IMR-90 (cell line): ENCODE measurements around the gene KRTAP4-1. TPM values are rescaled to one million over a fixed set of nuclear protein-coding genes. Genes with fewer than 3 reads are reported as not detected.
"Not testable (repeated sequence)": the region's sequence is repeated elsewhere in the genome, so short reads cannot be mapped to it uniquely, and the experiment has no call there.

Experiments used
- ATAC-seq: fragments of 200-7000 bp; cut with Tn5 transposase; 2 replicates; pipeline ENCODE4 v1.9.1; 2020; ENCODE audit warnings: low read depth, mild to moderate bottlenecking, moderate library complexity
- BruUV-seq: library from RNA; stranded (reverse); fragments of 400-500 nt; replicated peaks from 2 replicates; lab custom pipeline; 2021; lab: Mats Ljungman, UMichigan
- CTCF ChIA-PET: fragments of 300-600 bp; formaldehyde crosslinking; extraction: SDS; loops from one replicate; lab custom pipeline; 2021; ENCODE audit warnings: antibody characterized with exemption; lab: Yijun Ruan, JAX
- POLR2A ChIA-PET: fragments of 300-600 bp; sonication (Branson Sonifier 250); formaldehyde crosslinking; loops from one replicate; lab custom pipeline; 2022; ENCODE audit warnings: antibody characterized with exemption; ENCODE audit not compliant: unreplicated experiment; lab: Charles Lee
- DNase-seq: peaks from one replicate; pipeline ENCODE4 v3.0.0; 2013
- H2AFZ ChIP-seq: replicated peaks from 2 replicates; pipeline ENCODE3; 2013; ENCODE audit warnings: low read length, mild to moderate bottlenecking; ENCODE audit not compliant: poor library complexity
- H2AK5ac ChIP-seq: 2 replicates; pipeline ENCODE4 v1.6.1; 2013; ENCODE audit warnings: low read depth, low read length, inconsistent platforms
- H2AK9ac ChIP-seq: replicated peaks from 2 replicates; pipeline ENCODE3; 2013; ENCODE audit warnings: mild to moderate bottlenecking, low read depth, low read length, moderate library complexity; ENCODE audit not compliant: poor library complexity
- H2BK120ac ChIP-seq: 2 replicates; pipeline ENCODE4 v1.6.1; 2013; ENCODE audit warnings: low read depth, low read length, inconsistent platforms
- H2BK15ac ChIP-seq: 3 replicates; pipeline ENCODE4 v1.6.1; 2013; ENCODE audit warnings: low read depth, low read length, inconsistent platforms
- H2BK20ac ChIP-seq: 2 replicates; pipeline ENCODE4 v1.6.1; 2013; ENCODE audit warnings: low read depth, mild to moderate bottlenecking, inconsistent platforms, low read length, moderate library complexity
- H2BK5ac ChIP-seq: 2 replicates; pipeline ENCODE4 v1.6.1; 2013; ENCODE audit warnings: mild to moderate bottlenecking, low read depth, low read length, inconsistent platforms; ENCODE audit not compliant: poor library complexity, severe bottlenecking
- H3K14ac ChIP-seq: replicated peaks from 2 replicates; pipeline ENCODE4 v1.6.1; 2013; ENCODE audit warnings: low read depth, low read length, inconsistent platforms
- H3K18ac ChIP-seq: 2 replicates; pipeline ENCODE4 v1.6.1; 2013; ENCODE audit warnings: low read depth, low read length, control low read depth
- H3K23ac ChIP-seq: 2 replicates; pipeline ENCODE4 v1.6.1; 2013; ENCODE audit warnings: low read depth, low read length, inconsistent platforms
- H3K27ac ChIP-seq: 2 replicates; pipeline ENCODE4 v1.5.1; 2013; ENCODE audit warnings: mild to moderate bottlenecking, control low read depth, low read length; ENCODE audit not compliant: insufficient read depth
- H3K27me3 ChIP-seq: 2 replicates; pipeline ENCODE4 v1.6.1; 2013; ENCODE audit warnings: low read length; ENCODE audit not compliant: control insufficient read depth, insufficient read depth
- H3K36me3 ChIP-seq: 2 replicates; pipeline ENCODE4 v1.6.1; 2013; ENCODE audit warnings: low read length, mixed read lengths; ENCODE audit not compliant: control insufficient read depth, insufficient read depth
- H3K4ac ChIP-seq: 2 replicates; pipeline ENCODE4 v1.6.1; 2013; ENCODE audit warnings: low read depth, low read length, inconsistent platforms
- H3K4me1 ChIP-seq: 2 replicates; pipeline ENCODE4 v1.6.1; 2013; ENCODE audit warnings: low read length, mixed read lengths; ENCODE audit not compliant: control insufficient read depth, insufficient read depth
- H3K4me2 ChIP-seq: 2 replicates; pipeline ENCODE4 v1.6.1; 2013; ENCODE audit warnings: low read depth, mild to moderate bottlenecking, control low read depth, low read length, moderate library complexity
- H3K4me3 ChIP-seq: 2 replicates; pipeline ENCODE4 v1.5.1; 2013; ENCODE audit warnings: low read depth, mild to moderate bottlenecking, control low read depth, low read length, moderate library complexity; ENCODE audit not compliant: insufficient read depth
- H3K56ac ChIP-seq: 2 replicates; pipeline ENCODE4 v1.6.1; 2013; ENCODE audit warnings: low read length, inconsistent platforms; ENCODE audit not compliant: insufficient read depth; ENCODE audit errors: extremely low read depth
- H3K79me1 ChIP-seq, 2 experiments: 2 replicates each; pipeline ENCODE4 v1.6.1; 2013; ENCODE audit warnings: low read length in 2 of 2, inconsistent platforms in 1 of 2, low read depth in 1 of 2
- H3K9ac ChIP-seq: 2 replicates; pipeline ENCODE4 v1.6.1; 2013; ENCODE audit warnings: low read depth, low read length, control low read depth
- H3K9me1 ChIP-seq: 2 replicates; pipeline ENCODE4 v1.6.1; 2013; ENCODE audit warnings: low read length, inconsistent platforms; ENCODE audit not compliant: insufficient read depth
- H3K9me3 ChIP-seq: 2 replicates; pipeline ENCODE4 v1.6.1; 2013; ENCODE audit warnings: low read length; ENCODE audit not compliant: control insufficient read depth, insufficient read depth
- H4K20me1 ChIP-seq: 2 replicates; pipeline ENCODE4 v1.6.1; 2013; ENCODE audit warnings: low read length, inconsistent platforms; ENCODE audit not compliant: insufficient read depth
- H4K5ac ChIP-seq: 2 replicates; pipeline ENCODE4 v1.6.1; 2013; ENCODE audit warnings: mild to moderate bottlenecking, low read depth, low read length, control low read depth
- H4K8ac ChIP-seq, 2 experiments: 2 replicates each; pipeline ENCODE4 v1.6.1; 2013; ENCODE audit warnings: low read depth in 2 of 2, low read length in 2 of 2, control low read depth in 1 of 2, inconsistent platforms in 1 of 2
- H4K91ac ChIP-seq: 2 replicates; pipeline ENCODE4 v1.6.1; 2013; ENCODE audit warnings: low read depth, low read length, inconsistent platforms; ENCODE audit not compliant: insufficient read depth
- CHD1 ChIP-seq: IDR thresholded peaks from 2 replicates; pipeline ENCODE4 v1.6.1; 2012; ENCODE audit warnings: low read depth, low read length, improper control_type of control experiment
- CTCF ChIP-seq: conservative IDR thresholded peaks from 2 replicates; pipeline ENCODE4 v1.5.1; 2012; ENCODE audit warnings: mild to moderate bottlenecking, low read depth, low read length, improper control_type of control experiment
- WGBS, 2 experiments: methylation state at CpG; one replicate each; pipeline versions ENCODE4 v1.1.5 to v1.1.7; 2013; ENCODE audit warnings: missing lambda C conversion rate in 2 of 2; ENCODE audit not compliant: insufficient read length in 1 of 2; ENCODE audit errors: extremely low coverage in 2 of 2; 5-methylcytosine and 5-hydroxymethylcytosine counted together
- dilution Hi-C: fragments of 300-500 bp; cut with HindIII; formaldehyde crosslinking; loops from one replicate; pipeline ENCODE4 v1.14.3; 2018; ENCODE audit warnings: low sequenced_read_pairs; ENCODE audit not compliant: unreplicated experiment
- in situ Hi-C: fragments of 300-500 bp; cut with MboI; formaldehyde crosslinking; loops from 3 replicates; pipeline ENCODE4 v1.14.3; 2019; ENCODE audit warnings: low sequenced_read_pairs, inconsistent platforms, mixed read lengths
- intact Hi-C: fragments of 100-400 bp; cut with micrococcal nuclease; formaldehyde crosslinking; loops from 2 replicates; pipeline ENCODE4 v1.10.0; 2022
- polyA plus RNA-seq, 3 experiments: library from polyadenylated mRNA; depleted of rRNA; stranded (reverse); fragments of >200 nt; gene quantifications; 2 replicates each; pipeline ENCODE4 v1.2.3, GENCODE V29; 2012; ENCODE audit warnings: low replicate concordance in 1 of 3
- total RNA-seq: library from RNA; depleted of rRNA; stranded (reverse); fragments of >200 nt; gene quantifications from 2 replicates; pipeline ENCODE4 v1.2.3, GENCODE V29; 2012

Gene KRTAP4-1
- total and polyA plus RNA-seq, 2 of the 4 experiments (the other 2 are of a cell fraction) = not detected

GRCh38 chr17:41230094-41230493 lies 45.4 kb upstream of the KRTAP4-1 start:
- H2BK5ac ChIP-seq = no peak overlapping the region
- no peak overlapping the region for H2AK9ac ChIP-seq
- intact Hi-C loops = no loop called here
- H3K79me1 ChIP-seq = no peaks in the 10 kb centered on the region
- H3K9ac ChIP-seq = no peak overlapping the region
- no peak overlapping the region for H3K27ac ChIP-seq
- ChIA-PET POLR2A (no interaction called here), CTCF (interaction anchor here (0.6 kb wide), 1 partner anchor 8 kb away, joined by 3 read pairs; no protein-coding TSS in a partner anchor)
- H3K4me3 ChIP-seq = no peak overlapping the region
- H2BK120ac ChIP-seq = no peak overlapping the region
- dilution Hi-C loops = no loop called here
- H3K27me3 ChIP-seq = peaks cover 5% of the 10 kb centered on the region
- H3K18ac ChIP-seq = no peak overlapping the region
- no peak overlapping the region for H3K4ac ChIP-seq
- no peak overlapping the region for H3K23ac ChIP-seq
- DNase-seq = no peak
- no peak overlapping the region for H4K91ac ChIP-seq
- H3K9me3 ChIP-seq = no peaks in the 10 kb centered on the region
- no peak overlapping the region for H4K8ac ChIP-seq
- H2AK5ac ChIP-seq = no peak overlapping the region
- no TSS peak for BruUV-seq
- in situ Hi-C loops = no loop called here
- H4K20me1 ChIP-seq = no peaks in the 10 kb centered on the region
- no peak overlapping the region for H2BK15ac ChIP-seq
- no peaks in the 10 kb centered on the region for H3K36me3 ChIP-seq
- H3K4me2 ChIP-seq = no peak overlapping the region
- H3K14ac ChIP-seq = no peak overlapping the region
- H4K5ac ChIP-seq = no peak overlapping the region
- no peak for ATAC-seq
- no peak overlapping the region for H2BK20ac ChIP-seq
- no peak overlapping the region for H2AFZ ChIP-seq
- H3K4me1 ChIP-seq = no peaks in the 10 kb centered on the region
- H3K56ac ChIP-seq = no peak overlapping the region
- no peak for TF ChIP-seq CHD1
- TF ChIP-seq CTCF = no peak
- H3K9me1 ChIP-seq = no peaks in the 10 kb centered on the region; the same call in 1 of the 2 replicates

- 60% methylated on average over 1 of the region's 4 CpGs; no CpG with 5 or more reads in 1 of the 2 experiments for WGBS, 2 experiments
- DNase-seq, H3K36me3 ChIP-seq, H3K14ac ChIP-seq, H2AK5ac ChIP-seq, H3K18ac ChIP-seq, H2BK15ac ChIP-seq, H3K79me1 ChIP-seq, intact Hi-C loops, H3K27me3 ChIP-seq, BruUV-seq, H3K23ac ChIP-seq, H3K9me1 ChIP-seq, POLR2A ChIA-PET, H4K20me1 ChIP-seq, H4K8ac ChIP-seq, H3K56ac ChIP-seq, H3K9me3 ChIP-seq, CTCF ChIA-PET, H2BK120ac ChIP-seq, H2BK5ac ChIP-seq, H4K5ac ChIP-seq, H2AFZ ChIP-seq, H2AK9ac ChIP-seq, H2BK20ac ChIP-seq, H4K91ac ChIP-seq, H3K4me2 ChIP-seq, H3K4ac ChIP-seq, H3K4me3 ChIP-seq, ATAC-seq, in situ Hi-C loops, H3K4me1 ChIP-seq, H3K27ac ChIP-seq, dilution Hi-C loops, H3K9ac ChIP-seq: not testable (repeated sequence)
These were observed 41.9 kb upstream of the KRTAP4-1 start, which contains the start of gene KRTAP9-2 for GRCh38 chr17:41226598-41227095. Gene KRTAP9-2 (plus strand): TSS chr17:41226648. CDS start chr17:41226655, 7 bp downstream.
